ENCODE measurements around the gene DAZAP1.

DNA sequence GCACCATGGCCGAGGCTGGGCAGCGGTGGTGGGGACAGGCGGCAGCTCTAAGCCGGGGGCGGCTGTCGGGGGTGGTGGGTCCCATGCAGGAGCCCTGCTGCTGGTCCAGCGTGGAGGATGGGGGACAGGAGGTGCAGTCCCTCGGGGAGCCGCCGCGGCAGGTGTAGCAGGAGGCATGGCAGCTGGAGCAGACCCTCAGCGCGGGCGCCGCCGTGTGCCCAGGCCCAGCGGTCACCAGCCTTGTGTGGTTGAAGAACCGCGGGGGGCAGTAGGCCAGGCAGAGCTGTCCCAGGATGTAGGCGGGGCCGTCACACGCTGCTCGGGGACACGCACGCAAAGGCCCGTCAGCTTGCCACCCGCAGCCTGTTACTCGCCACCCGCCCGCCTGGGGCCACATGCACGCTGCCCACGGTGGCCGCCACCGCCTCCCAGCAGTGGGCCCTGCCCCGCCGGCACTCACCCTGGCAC, 74.5 kb downstream of the DAZAP1 start:
- TF ChIP-seq POLR2A (IDR thresholded peaks at IDR 0.05), result no peak
- TF ChIP-seq, protein P1, sequence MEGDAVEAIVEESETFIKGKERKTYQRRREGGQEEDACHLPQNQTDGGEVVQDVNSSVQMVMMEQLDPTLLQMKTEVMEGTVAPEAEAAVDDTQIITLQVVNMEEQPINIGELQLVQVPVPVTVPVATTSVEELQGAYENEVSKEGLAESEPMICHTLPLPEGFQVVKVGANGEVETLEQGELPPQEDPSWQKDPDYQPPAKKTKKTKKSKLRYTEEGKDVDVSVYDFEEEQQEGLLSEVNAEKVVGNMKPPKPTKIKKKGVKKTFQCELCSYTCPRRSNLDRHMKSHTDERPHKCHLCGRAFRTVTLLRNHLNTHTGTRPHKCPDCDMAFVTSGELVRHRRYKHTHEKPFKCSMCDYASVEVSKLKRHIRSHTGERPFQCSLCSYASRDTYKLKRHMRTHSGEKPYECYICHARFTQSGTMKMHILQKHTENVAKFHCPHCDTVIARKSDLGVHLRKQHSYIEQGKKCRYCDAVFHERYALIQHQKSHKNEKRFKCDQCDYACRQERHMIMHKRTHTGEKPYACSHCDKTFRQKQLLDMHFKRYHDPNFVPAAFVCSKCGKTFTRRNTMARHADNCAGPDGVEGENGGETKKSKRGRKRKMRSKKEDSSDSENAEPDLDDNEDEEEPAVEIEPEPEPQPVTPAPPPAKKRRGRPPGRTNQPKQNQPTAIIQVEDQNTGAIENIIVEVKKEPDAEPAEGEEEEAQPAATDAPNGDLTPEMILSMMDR (IDR thresholded peaks at IDR 0.05), result no peak

Data from ovary (tissue), 3 donors.